Left renal pelvis (tissue), 4 donors: Measurements from ENCODE around the gene SLC13A5. TPM values are rescaled to one million over a fixed set of nuclear protein-coding genes. Genes with fewer than 3 reads are reported as not detected.

Experiments used
- DNase-seq, 4 donors: peaks; one replicate each; pipeline ENCODE4 v3.0.0-alpha.2; 2013; ENCODE audit warnings: low read depth in 4 of 4, low spot score in 3 of 4
- polyA plus RNA-seq, 4 donors: library from polyadenylated mRNA; unstranded; fragments of 120-200 nt; gene quantifications; one replicate each; pipeline ENCODE4 v1.2.1, GENCODE V29; 2013; ENCODE audit not compliant: insufficient read length in 4 of 4

Gene SLC13A5
- polyA plus RNA-seq, 4 donors = 0.57 to 3.4 (median 2.3) TPM

DNA sequence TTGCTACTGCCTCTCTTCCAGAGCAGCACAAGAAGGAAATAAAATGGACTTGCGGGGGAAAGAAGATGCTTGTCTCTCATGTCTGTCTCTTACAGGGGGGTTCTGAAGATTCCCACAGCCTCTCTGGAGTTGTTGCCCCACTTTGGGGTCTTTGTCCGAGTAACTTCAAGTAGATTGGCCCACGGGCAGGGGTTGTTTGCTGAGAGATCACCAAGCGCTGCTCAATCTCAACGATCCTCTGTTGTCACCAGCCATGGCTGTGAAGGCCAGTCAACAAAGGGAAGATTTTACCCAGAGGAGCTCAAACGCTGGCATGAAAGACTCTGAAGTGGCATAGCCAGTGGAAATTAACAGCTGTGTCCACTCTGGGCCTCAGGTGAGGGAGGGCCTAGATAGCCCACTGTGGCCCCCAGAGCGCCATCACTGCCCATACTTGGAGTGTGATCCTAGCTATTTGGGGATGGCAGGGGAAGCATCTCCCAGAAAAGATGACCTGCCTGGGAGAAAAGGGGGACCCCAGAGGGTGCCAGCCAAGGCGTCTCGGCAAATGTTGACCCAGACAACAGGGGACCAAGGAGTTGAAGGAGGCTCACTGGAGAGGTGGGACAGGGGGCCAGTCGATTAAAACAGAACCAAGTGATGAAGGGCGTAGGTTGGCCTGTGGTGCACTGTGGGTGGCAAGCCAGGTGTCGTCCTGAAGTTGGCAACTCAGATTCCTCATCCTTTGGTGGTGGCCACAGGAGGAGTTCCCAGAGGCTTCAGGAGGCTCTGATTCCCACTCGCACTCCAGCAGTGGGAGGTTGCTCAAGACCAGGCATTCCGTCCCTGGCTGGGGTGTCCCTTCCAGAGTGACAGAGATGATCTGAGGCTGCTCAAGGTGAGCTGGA lies 28.0 kb downstream of the SLC13A5 start:
- no peak for DNase-seq

- no peak for DNase-seq
Observed at GRCh38 chr17:6684460-6684783, 28.7 kb downstream of the SLC13A5 start.

GRCh38 chr17:6683730-6684459 lies 29.3 kb downstream of the SLC13A5 start:
- no peak for DNase-seq

DNA sequence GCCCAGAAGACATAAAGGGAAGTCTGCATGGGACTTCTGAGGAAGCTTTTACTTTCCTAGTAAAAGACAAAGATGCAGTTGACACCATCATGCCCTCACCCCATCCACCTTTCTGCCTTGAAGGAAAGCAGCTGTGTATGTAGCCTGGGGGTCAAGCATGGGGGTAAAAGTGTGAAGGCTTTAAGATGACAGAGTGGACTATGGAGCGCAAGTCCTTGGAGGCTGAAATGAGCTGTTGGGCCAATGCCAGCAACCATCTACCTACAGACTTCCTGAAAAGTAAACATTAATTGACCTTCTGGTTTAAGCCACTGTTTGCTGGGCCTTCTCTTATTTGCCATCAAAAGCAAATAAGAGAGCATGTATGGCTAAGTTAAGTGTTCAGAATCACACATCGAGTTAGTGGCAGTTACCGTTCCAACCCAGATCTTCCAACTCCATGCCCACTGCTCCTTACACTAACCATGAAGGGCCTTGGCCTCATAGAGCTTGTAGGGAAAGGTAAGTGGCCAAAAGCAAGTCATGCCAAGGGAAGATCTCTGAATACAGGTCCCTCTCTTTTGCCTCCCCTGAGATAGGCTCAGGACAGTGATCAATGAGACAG lies 30.0 kb downstream of the SLC13A5 start:
- DNase-seq = no peak

GRCh38 chr17:6682339-6682738 lies 30.8 kb downstream of the SLC13A5 start:
- DNase-seq = no peak

DNA sequence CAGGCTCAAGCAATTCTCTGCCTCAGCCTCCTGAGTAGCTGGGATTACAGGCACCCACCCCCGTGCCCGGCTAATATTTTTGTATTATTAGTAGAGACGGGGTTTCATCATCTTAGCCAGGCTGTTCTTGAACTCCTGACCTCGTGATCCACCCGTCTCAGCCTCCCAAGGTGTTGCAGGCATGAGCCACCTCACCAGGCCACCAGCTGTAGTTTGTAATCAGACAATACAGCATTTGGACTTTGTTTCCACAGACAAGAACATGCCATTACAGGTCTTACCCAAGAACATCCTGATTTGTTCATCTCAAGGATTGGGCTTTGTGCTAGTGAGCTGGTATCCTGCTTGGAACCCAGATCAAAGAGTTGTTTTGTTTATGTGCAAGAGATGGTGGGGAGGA lies 31.5 kb downstream of the SLC13A5 start:
- DNase-seq = no peak

DNA sequence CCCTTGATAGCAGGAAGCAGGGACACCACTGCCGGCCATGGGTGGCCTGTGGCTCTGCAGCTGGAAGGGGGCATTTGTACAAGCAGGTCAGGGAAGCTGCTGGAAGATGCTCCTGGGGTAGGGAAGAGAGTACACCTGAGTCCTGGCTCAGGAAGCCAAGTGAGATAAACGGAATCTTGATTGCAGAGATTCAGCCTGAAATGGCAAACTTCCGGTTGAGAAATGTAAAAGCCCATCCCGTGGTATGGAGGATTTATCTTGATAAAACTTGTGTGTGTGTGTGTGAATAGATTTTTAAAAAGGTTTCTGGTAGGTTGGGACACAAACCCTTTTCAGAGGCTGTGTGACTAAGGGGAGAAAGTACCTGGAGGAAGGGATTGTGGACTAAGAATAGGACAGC lies 32.0 kb downstream of the SLC13A5 start:
- DNase-seq = no peak

GRCh38 chr17:6679241-6679640 lies 33.9 kb downstream of the SLC13A5 start:
- DNase-seq = no peak

GRCh38 chr17:6677946-6678345 lies 35.2 kb downstream of the SLC13A5 start:
- DNase-seq = no peak

DNA sequence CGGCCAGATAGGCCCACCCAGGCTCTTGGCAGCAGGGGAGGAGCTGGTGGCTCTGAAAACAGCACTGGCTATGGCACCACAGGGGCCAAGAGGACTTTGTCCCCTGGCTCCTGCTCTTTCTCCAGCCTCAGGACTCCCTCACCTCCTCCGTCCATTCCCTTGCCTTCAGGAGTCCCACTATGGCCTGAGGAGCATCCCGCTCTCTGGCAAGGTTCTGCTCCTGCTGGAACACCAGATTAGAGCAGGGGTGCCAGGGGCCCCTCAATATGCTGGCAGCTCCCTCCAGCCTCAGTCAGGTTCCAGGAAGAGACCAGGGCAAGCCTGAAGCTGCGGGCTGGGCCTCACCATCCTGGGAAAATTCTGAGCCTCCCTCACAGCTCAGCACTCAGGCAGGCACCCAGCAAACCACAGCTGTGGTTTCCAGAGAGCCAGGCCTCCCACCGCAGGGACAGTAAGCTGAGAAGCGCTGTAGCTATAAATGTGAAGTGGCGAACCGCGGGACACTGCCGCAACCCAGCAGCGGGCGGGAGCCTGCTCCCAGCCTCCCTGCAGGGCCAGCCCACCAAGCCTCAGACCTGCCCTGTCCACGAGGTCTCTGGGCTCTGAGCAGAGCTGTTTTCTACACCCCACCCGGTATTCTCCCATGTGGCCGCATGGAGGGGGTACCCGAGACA lies 35.9 kb downstream of the SLC13A5 start:
- DNase-seq = no peak

DNA sequence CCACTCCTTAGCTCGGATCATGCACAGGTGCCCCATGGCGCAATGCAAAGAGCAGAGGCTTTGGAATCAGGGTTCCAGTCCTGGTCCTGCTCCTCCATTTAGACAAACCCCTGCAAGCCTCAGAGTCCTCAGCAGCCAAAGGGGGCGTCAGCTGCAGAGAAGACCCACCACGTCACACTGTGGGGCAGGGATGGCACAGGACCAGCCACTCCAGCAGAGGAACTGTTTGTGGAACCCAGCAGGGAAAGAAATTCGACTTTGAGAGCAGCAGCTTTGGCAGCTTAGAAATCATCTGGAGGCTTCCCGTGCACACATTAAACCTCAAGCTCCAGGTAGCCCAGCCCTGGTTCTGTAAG lies 36.4 kb downstream of the SLC13A5 start:
- DNase-seq = no peak

DNA sequence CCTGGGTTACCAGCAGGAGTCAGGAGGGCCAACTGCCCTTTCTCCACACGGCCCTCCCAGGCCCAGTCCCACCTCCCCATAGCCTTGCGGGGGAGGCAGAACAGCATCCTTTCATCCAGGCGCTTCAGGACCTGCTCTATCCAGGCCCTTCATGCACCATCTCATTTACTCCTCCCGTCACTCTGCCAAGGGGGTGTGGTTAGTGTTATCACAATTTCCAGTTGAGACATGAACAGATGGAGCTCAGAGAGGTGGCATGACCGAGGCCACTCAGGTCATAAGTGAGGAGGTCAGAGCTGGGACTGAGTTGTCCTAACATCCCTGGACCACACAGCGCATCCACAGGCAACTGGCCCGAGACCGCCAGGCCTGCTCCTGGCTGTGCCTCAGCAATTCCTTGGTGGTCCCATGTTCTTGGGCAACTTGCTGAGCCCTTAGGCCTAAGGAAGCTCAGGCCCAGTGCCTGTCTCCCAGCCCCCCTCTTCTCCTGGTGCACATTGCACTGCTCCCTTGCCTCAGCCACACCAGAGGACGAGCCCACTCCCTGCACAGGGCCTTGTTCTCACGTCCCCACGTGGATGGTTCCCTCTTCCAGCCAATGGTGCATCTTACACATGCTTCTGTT lies 37.9 kb downstream of the SLC13A5 start:
- DNase-seq = no peak

DNA sequence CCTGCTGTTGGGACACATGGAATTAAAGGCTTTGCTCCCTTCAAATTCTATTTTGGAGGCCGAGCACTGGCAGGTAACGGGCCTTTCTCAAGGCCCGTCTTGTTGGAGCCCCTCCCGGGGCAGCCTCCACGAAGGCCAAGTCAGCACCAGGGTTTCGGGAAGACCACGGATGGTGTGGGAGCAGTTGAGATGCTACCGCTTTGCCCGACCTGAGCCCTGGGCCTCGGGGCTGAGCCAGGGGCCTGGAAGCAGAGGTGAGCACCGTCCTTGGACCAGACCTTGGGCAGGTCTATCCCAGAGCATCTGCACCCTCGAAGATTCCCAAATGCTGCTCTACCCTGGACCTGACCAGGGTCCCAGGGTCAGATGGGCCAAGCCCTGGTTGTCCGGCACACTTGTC lies 38.6 kb downstream of the SLC13A5 start:
- no peak for DNase-seq

DNA sequence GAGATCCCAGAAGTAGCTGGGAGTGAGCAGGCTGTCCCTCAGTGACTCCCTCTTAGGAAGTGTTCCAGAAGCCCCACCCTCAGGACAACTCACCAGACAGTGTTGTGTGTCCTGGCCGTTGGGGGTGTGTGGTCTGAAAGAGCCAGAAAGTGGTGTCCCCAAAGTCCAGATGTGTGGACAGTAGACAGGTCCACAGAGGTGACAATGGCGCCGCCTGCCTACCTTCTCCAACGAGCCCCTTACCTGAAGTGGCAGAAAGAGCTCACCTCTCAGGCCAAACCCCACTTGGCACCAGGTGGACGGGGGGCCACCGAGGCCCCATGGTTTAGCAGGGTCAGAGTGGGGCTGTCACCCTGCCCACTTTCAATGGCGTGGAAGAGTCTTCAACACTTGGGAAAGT lies 41.7 kb downstream of the SLC13A5 start:
- DNase-seq = no peak

GRCh38 chr17:6670999-6671398 lies 42.2 kb downstream of the SLC13A5 start:
- no peak for DNase-seq

DNA sequence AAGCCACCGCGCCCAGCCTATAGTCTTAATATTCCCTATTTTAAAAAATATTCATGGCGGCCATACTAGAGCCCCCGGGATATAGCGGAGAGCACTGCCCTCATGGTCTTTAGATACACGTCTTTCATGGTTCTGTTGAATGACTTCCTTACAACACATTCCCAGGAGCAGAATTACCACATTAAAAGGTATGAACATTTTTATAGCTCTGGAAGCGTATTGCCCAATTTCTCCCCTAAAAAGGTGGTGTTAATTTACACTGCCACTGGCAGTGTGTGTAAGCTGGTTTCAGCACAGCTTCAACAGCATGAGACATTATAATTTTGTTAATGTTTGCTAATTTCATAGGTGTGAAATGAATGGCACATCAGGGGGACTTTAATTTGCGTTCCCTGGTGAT lies 42.6 kb downstream of the SLC13A5 start:
- DNase-seq = no peak

GRCh38 chr17:6669479-6670212 lies 43.5 kb downstream of the SLC13A5 start:
- no peak for DNase-seq

DNA sequence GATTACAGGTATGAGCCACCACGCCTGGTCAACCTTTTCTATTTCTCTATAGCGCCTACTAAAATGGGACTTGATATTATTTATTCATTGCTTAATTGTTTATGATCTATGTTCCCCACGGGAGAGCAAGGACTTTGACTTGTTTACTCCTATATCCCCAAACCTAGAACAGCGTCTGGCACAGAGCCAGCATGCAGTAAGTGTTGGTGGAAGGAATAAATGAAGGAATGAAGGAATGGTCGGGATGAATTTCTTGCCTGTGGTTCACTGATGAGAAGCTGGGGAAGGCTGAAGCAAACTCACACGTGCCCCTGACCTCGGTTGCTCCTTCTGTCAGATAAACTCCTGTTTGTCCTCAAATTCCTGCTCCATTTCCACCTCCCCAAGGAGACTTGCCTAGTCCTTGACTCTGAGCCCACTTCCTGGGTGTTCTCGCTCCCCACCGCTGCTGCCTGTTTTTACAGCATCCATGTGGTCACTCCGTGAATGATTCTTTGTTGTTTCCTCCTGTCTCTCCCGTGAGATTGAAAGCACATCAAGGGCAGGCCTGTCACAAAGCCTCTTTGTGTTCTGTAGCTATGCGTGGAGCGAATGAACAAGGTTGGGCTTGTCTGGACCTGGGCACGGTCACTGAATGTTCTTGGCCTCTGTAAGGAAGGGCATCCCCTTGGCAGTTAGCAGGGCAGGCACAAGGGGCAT lies 44.3 kb downstream of the SLC13A5 start:
- no peak for DNase-seq

GRCh38 chr17:6668219-6668618 lies 45.0 kb downstream of the SLC13A5 start:
- DNase-seq = no peak

DNA sequence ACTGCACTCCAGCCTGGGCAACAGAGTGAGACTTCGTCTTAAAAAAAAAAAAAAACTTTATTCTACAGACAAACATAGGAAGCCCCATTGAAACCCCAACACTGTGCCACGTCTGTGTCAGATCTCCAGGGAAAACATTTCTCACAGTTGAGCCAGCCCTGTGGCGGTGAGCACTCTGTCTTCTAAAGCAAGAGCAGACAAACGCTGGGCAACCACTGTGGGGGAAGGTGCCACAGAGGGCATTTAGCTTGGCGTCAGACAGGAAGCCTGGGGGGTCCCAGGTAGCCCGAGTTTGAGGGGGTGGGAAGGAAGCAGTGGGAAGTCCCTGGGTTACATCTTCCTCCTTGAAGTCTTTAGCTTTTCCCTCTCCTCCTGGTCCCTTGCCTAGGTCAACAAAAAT lies 45.7 kb downstream of the SLC13A5 start:
- DNase-seq = no peak
